Measurements from ENCODE around the gene CCL1.

Gene CCL1

GRCh38 chr17:34383216-34383615 lies 20.2 kb upstream of the CCL1 start:
- DNase-seq (ENCODE audit: low read depth in 1 of 2, low spot score in 1 of 2) = no peak

- peak in 1 of 2 donors; percentile 11 for DNase-seq (ENCODE audit: low read depth in 1 of 2, low spot score in 1 of 2)
Measured at GRCh38 chr17:34382621-34383124, 19.6 kb upstream of the CCL1 start.

- DNase-seq (ENCODE audit: low read depth in 1 of 2, low spot score in 1 of 2) = no peak
Measured at GRCh38 chr17:34379868-34380267, 16.8 kb upstream of the CCL1 start.

GRCh38 chr17:34378664-34379101 lies 15.7 kb upstream of the CCL1 start:
- DNase-seq (ENCODE audit: low read depth in 1 of 2, low spot score in 1 of 2) = no peak

GRCh38 chr17:34377078-34377823 lies 14.2 kb upstream of the CCL1 start:
- DNase-seq (ENCODE audit: low read depth in 1 of 2, low spot score in 1 of 2) = no peak

- no peak for DNase-seq (ENCODE audit: low read depth in 1 of 2, low spot score in 1 of 2)
Measured at GRCh38 chr17:34375426-34375997, 12.5 kb upstream of the CCL1 start.

GRCh38 chr17:34374457-34374856 lies 11.4 kb upstream of the CCL1 start:
- no peak for DNase-seq (ENCODE audit: low read depth in 1 of 2, low spot score in 1 of 2)

- no peak for DNase-seq (ENCODE audit: low read depth in 1 of 2, low spot score in 1 of 2)
Measured at GRCh38 chr17:34371405-34372100, 8.5 kb upstream of the CCL1 start.

- DNase-seq (ENCODE audit: low read depth in 1 of 2, low spot score in 1 of 2) = no peak
Measured at GRCh38 chr17:34370997-34371395, 8.0 kb upstream of the CCL1 start.

- DNase-seq (ENCODE audit: low read depth in 1 of 2, low spot score in 1 of 2) = no peak
Measured at GRCh38 chr17:34370376-34370996, 7.5 kb upstream of the CCL1 start.

GRCh38 chr17:34369571-34369970 lies 6.5 kb upstream of the CCL1 start:
- no peak for DNase-seq (ENCODE audit: low read depth in 1 of 2, low spot score in 1 of 2)

GRCh38 chr17:34368946-34369500 lies 6.0 kb upstream of the CCL1 start:
- no peak for DNase-seq (ENCODE audit: low read depth in 1 of 2, low spot score in 1 of 2)

GRCh38 chr17:34368196-34368945 lies 5.3 kb upstream of the CCL1 start:
- no peak for DNase-seq (ENCODE audit: low read depth in 1 of 2, low spot score in 1 of 2)

- DNase-seq (ENCODE audit: low read depth in 1 of 2, low spot score in 1 of 2) = no peak
Measured at GRCh38 chr17:34367486-34368195, 4.6 kb upstream of the CCL1 start.

GRCh38 chr17:34366529-34367107 lies 3.6 kb upstream of the CCL1 start:
- DNase-seq (ENCODE audit: low read depth in 1 of 2, low spot score in 1 of 2) = no peak

GRCh38 chr17:34366010-34366409 lies 3.0 kb upstream of the CCL1 start:
- no peak for DNase-seq (ENCODE audit: low read depth in 1 of 2, low spot score in 1 of 2)

GRCh38 chr17:34365340-34365739 lies 2.3 kb upstream of the CCL1 start:
- DNase-seq (ENCODE audit: low read depth in 1 of 2, low spot score in 1 of 2) = no peak

- DNase-seq (ENCODE audit: low read depth in 1 of 2, low spot score in 1 of 2) = no peak
Measured at GRCh38 chr17:34364751-34365150, 1.7 kb upstream of the CCL1 start.

- DNase-seq (ENCODE audit: low read depth in 1 of 2, low spot score in 1 of 2) = peak; percentile 19 to 55
Measured at GRCh38 chr17:34361478-34362061, 1.5 kb downstream of the CCL1 start.
